Pancreas (tissue), 10 donors: ENCODE measurements around the gene NMU. TPM values are rescaled to one million over a fixed set of nuclear protein-coding genes. Genes with fewer than 3 reads are reported as not detected.
A peak's percentile ranks its signal among the peaks of the same experiment; 100 is the strongest.

Source experiments
- ATAC-seq, 4 donors: fragments of 200-7000 bp; cut with Tn5 transposase; one replicate each; pipeline versions ENCODE4 v1.8.0 to v1.9.1; 2020; ENCODE audit warnings: mild to moderate bottlenecking in 4 of 4, moderate library complexity in 4 of 4
- DNase-seq, 6 donors: peaks; one replicate each; pipeline ENCODE4 v3.0.0-alpha.2; 2020
- FAIRE-seq: peaks from 2 replicates; lab custom pipeline; 2012; peaks lifted over from hg19 to GRCh38; lab: Jason Lieb, UNC
- H3K27ac ChIP-seq, 4 donors: fragments of 200-600 bp; sonication (generic); 1 replicate in 3 of 4; 2 replicates in 1 of 4; pipeline versions ENCODE4 v1.5.0 to v1.8.0; 2020
- H3K27me3 ChIP-seq, 4 donors: fragments of 200-600 bp; one replicate each; pipeline ENCODE4 v1.8.0; 2021
- H3K36me3 ChIP-seq, 3 donors: fragments of 200-600 bp; sonication (generic) in 1 of 3; one replicate each; pipeline versions ENCODE4 v1.5.0 to v1.8.0; 2020 to 2021
- H3K4me1 ChIP-seq, 3 donors: fragments of 200-600 bp; one replicate each; pipeline ENCODE4 v1.8.0; 2021
- H3K4me3 ChIP-seq, 4 donors: fragments of 200-600 bp; sonication (generic) in 2 of 4; one replicate each; pipeline versions ENCODE4 v1.5.0 to v1.8.0; 2020 to 2021
- H3K9me3 ChIP-seq, 4 donors: fragments of 200-600 bp; one replicate each; pipeline ENCODE4 v1.8.0; 2021
- WGBS, 2 donors: extraction: QIAGEN DNeasy Blood & Tissue Kit; methylation state at CpG; one replicate each; pipeline ENCODE4 v1.1.7; 2013; 5-methylcytosine and 5-hydroxymethylcytosine counted together
- intact Hi-C, 3 donors: fragments of 100-400 bp; cut with DNase I; formaldehyde crosslinking; loops; one replicate each; pipeline versions ENCODE4 v1.11.1 to v1.14.2; 2022
- polyA plus RNA-seq, 2 donors: library from polyadenylated mRNA; stranded (reverse); fragments of 200-250 nt; gene quantifications; one replicate each; pipeline ENCODE4 v1.2.3, GENCODE V29; 2013
- total RNA-seq, 6 donors: library from RNA; stranded (reverse); fragmentation: NEBNext Ultra II Directional in 4 of 6; extraction: Animal tissue kit (Norgen Biotek cat#: 25700) in 4 of 6; gene quantifications; one replicate each; pipeline versions ENCODE4 v1.2.1 to v1.2.4, GENCODE V29; 2021 to 2023
- TF ChIP-seq, protein P1 (sequence below), 4 donors: fragments of 200-600 bp; sonication (generic) in 3 of 4; IDR thresholded peaks; one replicate each; pipeline versions ENCODE4 v1.5.0 to v1.8.0; 2021; ENCODE audit warnings: antibody characterized with exemption in 4 of 4
- donor health status: healthy with polysubstance abuse.
- donor health status: DM: no; HTN: no; CAD: no; lungs with moderate emphysema.
- donor health status: DM: no; HTN: no; CAD: no.
- donor health status: control.
- donor health status: control.
- donor health status: Bipolar disorder and iron deficiency.
- donor health status: DM: yes; HTN: yes; CAD: no.
- donor health status: DM: no; HTN: no; CAD: no.
- donor health status: DM: no; HTN: no; CAD: no.
- donor health status: DM: yes; HTN: yes; CAD: no.

Gene NMU
- total and polyA plus RNA-seq, 8 donors: 0.76 TPM; not detected in 7

DNA sequence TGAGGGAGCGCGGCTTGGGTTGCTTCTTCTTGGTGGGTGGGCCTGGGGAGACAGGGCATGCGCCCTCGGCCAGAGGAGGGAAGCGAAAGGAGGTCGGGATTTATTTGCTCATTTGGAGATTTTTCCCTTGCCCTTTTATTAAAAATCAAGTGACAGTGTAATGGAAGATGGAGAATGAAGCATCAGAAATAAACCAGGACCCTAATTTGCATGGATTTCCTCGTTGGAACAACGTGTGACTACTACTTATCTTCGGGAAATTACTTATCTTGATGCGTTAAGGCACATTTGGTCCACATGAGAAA lies 88.7 kb downstream of the NMU start:
- Histone ChIP-seq H3K9me3 (no peaks in the 10 kb centered on the region), H3K27me3 (no peaks in the 10 kb centered on the region), H3K4me3 (peak overlapping the region; percentile 71 to 94 (median 84)), H3K4me1 (peaks cover 0 to 8% (median 0%) of the 10 kb centered on the region in 3 donors), H3K36me3 (no peaks in the 10 kb centered on the region), H3K27ac (peak overlapping the region in 3 of 4 donors; percentile 95 to 98 (median 98))
- 1% methylated on average over 10 of the region's 10 CpGs for WGBS, 2 donors
- FAIRE-seq (no peak), ATAC-seq (peak in 1 of 4 donors; percentile 15), DNase-seq (peak in 1 of 6 donors; percentile 54)
- TF ChIP-seq, protein P1, sequence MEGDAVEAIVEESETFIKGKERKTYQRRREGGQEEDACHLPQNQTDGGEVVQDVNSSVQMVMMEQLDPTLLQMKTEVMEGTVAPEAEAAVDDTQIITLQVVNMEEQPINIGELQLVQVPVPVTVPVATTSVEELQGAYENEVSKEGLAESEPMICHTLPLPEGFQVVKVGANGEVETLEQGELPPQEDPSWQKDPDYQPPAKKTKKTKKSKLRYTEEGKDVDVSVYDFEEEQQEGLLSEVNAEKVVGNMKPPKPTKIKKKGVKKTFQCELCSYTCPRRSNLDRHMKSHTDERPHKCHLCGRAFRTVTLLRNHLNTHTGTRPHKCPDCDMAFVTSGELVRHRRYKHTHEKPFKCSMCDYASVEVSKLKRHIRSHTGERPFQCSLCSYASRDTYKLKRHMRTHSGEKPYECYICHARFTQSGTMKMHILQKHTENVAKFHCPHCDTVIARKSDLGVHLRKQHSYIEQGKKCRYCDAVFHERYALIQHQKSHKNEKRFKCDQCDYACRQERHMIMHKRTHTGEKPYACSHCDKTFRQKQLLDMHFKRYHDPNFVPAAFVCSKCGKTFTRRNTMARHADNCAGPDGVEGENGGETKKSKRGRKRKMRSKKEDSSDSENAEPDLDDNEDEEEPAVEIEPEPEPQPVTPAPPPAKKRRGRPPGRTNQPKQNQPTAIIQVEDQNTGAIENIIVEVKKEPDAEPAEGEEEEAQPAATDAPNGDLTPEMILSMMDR (IDR thresholded peaks at IDR 0.05): no peak
- intact Hi-C loops: no loop called here

DNA sequence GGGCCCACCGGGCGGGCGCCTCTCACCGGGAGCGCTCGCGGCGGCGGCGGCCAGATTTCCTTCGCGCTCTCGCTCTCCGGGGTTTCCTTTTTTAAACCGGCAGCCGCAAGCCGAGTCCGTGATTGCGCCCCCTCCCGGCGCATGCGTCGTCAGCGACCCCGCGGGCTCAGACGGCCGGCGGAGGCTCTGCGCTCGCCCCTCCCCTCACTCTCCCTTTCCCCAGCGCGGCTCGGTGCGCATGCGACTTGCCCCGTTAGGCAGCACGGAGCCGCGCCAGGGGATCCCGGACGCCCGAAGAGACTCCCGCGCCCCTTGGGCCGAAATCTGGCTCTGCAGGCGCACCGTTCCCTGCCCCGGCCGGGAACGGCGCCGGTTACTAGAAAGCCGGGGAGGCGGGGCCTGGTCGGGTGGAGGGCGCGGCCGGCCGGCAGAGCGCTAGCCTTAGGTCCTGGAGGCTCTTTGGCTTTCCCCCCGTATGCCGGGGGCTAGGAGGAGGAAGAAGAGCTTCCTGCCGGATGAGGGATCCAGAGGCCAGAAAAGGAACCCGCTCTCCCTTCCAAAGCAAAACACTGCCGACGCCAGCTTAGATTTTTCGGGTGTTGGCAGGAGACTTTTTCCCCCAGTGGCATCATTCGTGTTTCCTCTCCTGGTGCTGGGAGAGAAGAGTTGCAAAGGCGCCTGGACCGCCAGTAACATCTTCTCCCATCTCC lies 89.2 kb downstream of the NMU start, which contains the start of gene CLOCK:
CLOCK (minus strand) TSS at position 154 of the 710 bp plus-strand sequence. CDS start 64,124 bp downstream, outside the sequence.
- intact Hi-C loops: no loop called here
- H3K4me3 ChIP-seq: peak within 1 kb of the TSS; percentile 71 to 94 (median 84)
- peak; percentile 83 to 91 (median 86) for ATAC-seq
- H3K9me3 ChIP-seq: no peaks in the 10 kb centered on the region
- peak; percentile 82 to 95 (median 88) for DNase-seq
- no peaks in the 10 kb centered on the region for H3K27me3 ChIP-seq
- WGBS, 2 donors: 0% methylated on average over 58 to 71 of the region's 71 CpGs
- H3K27ac ChIP-seq: peak within 1 kb of the TSS; percentile 95 to 98 (median 97)
- H3K4me1 ChIP-seq: peaks cover 0 to 8% (median 0%) of the 10 kb centered on the region in 3 donors
- no peaks in the 10 kb centered on the region for H3K36me3 ChIP-seq
- TF ChIP-seq, protein P1 (IDR thresholded peaks at IDR 0.05): peak; percentile 32 to 47 (median 40)
- no peak for FAIRE-seq

DNA sequence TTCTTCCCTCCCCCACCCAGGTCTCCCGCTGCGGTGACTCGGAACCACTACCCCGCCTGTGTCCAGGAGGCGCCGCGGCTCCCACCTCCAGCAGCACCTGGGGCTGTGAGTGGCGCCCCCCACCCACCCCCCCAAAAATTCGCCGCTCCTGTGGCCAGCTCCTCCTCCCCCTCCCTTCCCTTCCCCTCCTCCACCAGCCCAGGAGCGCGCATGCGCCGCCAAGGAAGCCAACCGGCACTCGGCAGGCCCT lies 89.7 kb downstream of the NMU start:
- TF ChIP-seq, protein P1 (IDR thresholded peaks at IDR 0.05): no peak
- WGBS, 2 donors: 0% methylated on average over 15 of the region's 16 CpGs; no CpG with 5 or more reads in 1 of the 2 donors
- peaks cover 0 to 8% (median 0%) of the 10 kb centered on the region in 3 donors for H3K4me1 ChIP-seq
- intact Hi-C loops: no loop called here
- H3K27me3 ChIP-seq: no peaks in the 10 kb centered on the region
- DNase-seq (peak in 1 of 6 donors; percentile 95), FAIRE-seq (no peak), ATAC-seq (peak; percentile 83 to 91 (median 84))
- peak overlapping the region; percentile 71 to 94 (median 84) for H3K4me3 ChIP-seq
- no peaks in the 10 kb centered on the region for H3K9me3 ChIP-seq
- H3K27ac ChIP-seq: peak overlapping the region; percentile 95 to 98 (median 97)
- H3K36me3 ChIP-seq: no peaks in the 10 kb centered on the region

DNA sequence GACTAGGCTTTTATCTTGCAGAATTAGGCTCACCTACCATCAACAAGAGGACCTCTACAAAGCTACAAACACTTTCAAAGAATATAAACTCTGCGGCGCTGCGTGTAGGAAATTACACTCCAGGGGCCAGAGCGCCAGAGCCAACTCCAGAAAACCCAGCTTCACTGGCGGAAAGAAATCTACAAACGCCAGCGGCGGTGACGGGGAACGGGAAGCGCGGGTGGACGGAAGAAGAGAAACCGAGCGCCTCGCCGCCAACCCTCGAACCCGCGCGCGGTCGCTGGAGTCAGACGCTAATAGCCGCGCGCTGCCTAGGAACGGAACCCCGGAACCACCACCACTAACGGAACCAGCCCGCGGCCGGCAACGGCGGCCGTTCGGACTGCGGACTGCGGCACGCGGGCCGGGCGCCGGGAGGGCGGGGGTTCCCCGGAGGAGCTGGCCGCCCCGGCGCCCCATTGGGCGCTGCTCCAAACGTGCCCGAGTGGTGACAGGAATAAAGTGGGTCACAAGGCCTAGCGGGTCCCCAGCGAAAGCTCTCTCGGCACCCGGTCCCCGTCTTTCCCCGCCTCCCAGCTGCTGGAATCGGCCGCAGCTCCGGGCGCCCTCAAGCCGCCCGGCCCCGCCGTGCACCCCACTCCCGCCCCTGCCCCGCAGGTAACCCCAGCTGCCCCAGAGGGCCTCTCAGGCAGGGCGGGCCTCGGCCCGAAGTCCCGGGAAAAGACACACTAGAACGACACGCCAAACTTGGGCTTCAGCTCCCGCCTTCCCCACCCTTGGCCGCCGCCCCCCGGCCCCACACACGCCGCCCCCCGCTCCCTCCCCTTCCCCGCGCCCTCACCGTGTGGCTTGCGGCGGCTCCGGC lies 90.2 kb downstream of the NMU start:
- Histone ChIP-seq H3K9me3 (no peaks in the 10 kb centered on the region), H3K4me1 (peaks cover 0 to 8% (median 0%) of the 10 kb centered on the region in 3 donors), H3K27me3 (no peaks in the 10 kb centered on the region), H3K27ac (peak overlapping the region; percentile 95 to 98 (median 97)), H3K36me3 (no peaks in the 10 kb centered on the region), H3K4me3 (peak overlapping the region; percentile 71 to 94 (median 84))
- DNase-seq (peak; percentile 79 to 90 (median 84)), ATAC-seq (peak; percentile 74 to 79 (median 77)), FAIRE-seq (no peak)
- TF ChIP-seq, protein P1 (IDR thresholded peaks at IDR 0.05): no peak
- 0% methylated on average over 52 to 87 of the region's 87 CpGs for WGBS, 2 donors
- intact Hi-C loops: no loop called here

Other genes starting within 250 kb of the NMU start
- 10 to 100 TPM; 24.3 to 61.6 (median 44.9) TPM for gene TMEM165, start 240.3 kb downstream of the NMU start, total RNA-seq
- 10 to 100 TPM; 34.2 to 41.0 TPM for gene TMEM165, start 240.3 kb downstream of the NMU start, polyA plus RNA-seq
- gene CLOCK, start 89.4 kb downstream of the NMU start, total RNA-seq: 10 to 100 TPM in 5 of 6 donors, 1 to 10 TPM in 1; 9.9 to 14.1 (median 12.3) TPM
- gene CLOCK, start 89.4 kb downstream of the NMU start, polyA plus RNA-seq: 1 to 10 TPM; 2.9 to 4.5 TPM
- not detected for gene PDCL2, start 44.1 kb downstream of the NMU start, total RNA-seq
- not detected for gene PDCL2, start 44.1 kb downstream of the NMU start, polyA plus RNA-seq
- not detected for gene EXOC1L, start 183.5 kb upstream of the NMU start, total RNA-seq
- gene EXOC1L, start 183.5 kb upstream of the NMU start, polyA plus RNA-seq: not detected
- 10 to 100 TPM in 3 of 6 donors, 1 to 10 TPM in 3; 8.2 to 21.7 (median 10.0) TPM for gene EXOC1, start 217.3 kb upstream of the NMU start, total RNA-seq
- 10 to 100 TPM; 11.5 to 17.3 TPM for gene EXOC1, start 217.3 kb upstream of the NMU start, polyA plus RNA-seq